ENCODE results near the gene SMG7. TPM values are rescaled to one million over a fixed set of nuclear protein-coding genes. Genes with fewer than 3 reads are reported as not detected.

SMG7 gene
- total and polyA plus RNA-seq, 2 of the 4 experiments (the other 2 are of a cell fraction), result 18.1 to 22.6 TPM

DNA sequence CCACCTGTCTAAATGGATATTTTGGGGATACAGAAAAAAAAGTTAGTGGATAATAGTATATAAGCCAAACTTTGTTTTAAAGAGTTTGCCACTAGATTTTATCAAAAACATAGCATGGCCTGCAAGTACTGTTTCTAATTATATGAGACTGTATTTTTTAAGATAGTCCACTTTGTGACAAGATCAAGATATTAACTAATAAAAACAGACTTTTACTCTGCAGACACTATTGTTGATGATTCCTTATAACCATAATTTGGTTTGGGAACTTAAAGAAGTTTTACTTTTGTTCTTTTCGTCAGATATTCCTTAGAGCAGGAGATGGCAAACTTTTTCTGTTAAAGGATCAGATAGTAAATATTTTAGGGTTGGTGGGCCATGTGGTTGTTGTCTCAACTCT, 36.4 kb downstream of the SMG7 start:
- in situ Hi-C loops (cut with MboI; ENCODE audit: low sequenced_read_pairs) (no loop called here), dilution Hi-C loops (cut with HindIII; ENCODE audit: low sequenced_read_pairs, unreplicated experiment) (no loop called here), intact Hi-C loops (cut with micrococcal nuclease) (no loop called here)
- no peak overlapping the region for H3K4ac ChIP-seq (ENCODE audit: low read depth, low read length)
- H3K18ac ChIP-seq (ENCODE audit: low read depth, low read length), result no peak overlapping the region
- no peak overlapping the region for H2BK120ac ChIP-seq (ENCODE audit: low read depth, low read length)
- H3K23ac ChIP-seq (ENCODE audit: low read depth, low read length), result no peak overlapping the region
- no peaks in the 10 kb centered on the region for H3K9me1 ChIP-seq (ENCODE audit: insufficient read depth, low read length)
- no peaks in the 10 kb centered on the region for H3K9me3 ChIP-seq (ENCODE audit: control insufficient read depth, insufficient read depth, low read length)
- no peak overlapping the region for H4K91ac ChIP-seq (ENCODE audit: insufficient read depth, low read depth, low read length)
- no peak overlapping the region for H3K4me2 ChIP-seq (ENCODE audit: low read depth, low read length)
- H2AK5ac ChIP-seq (ENCODE audit: low read depth, low read length), result no peak overlapping the region
- H2AFZ ChIP-seq (replicated peaks; ENCODE audit: low read length, poor library complexity), result no peak overlapping the region
- TF ChIP-seq MAZ (IDR thresholded peaks at IDR 0.05; ENCODE audit: borderline replicate concordance, low read depth, low read length) (no peak), RCOR1 (IDR thresholded peaks at IDR 0.05; ENCODE audit: insufficient replicate concordance, low read length) (no peak), BHLHE40 (IDR thresholded peaks at IDR 0.05; ENCODE audit: low read depth, low read length) (no peak), NFE2L2 (IDR thresholded peaks at IDR 0.05; ENCODE audit: low read depth, low read length) (no peak), MAFK (IDR thresholded peaks at IDR 0.05; ENCODE audit: low read depth, low read length) (no peak)
- no peak overlapping the region for H3K27ac ChIP-seq (ENCODE audit: insufficient read depth, low read length)
- H3K27me3 ChIP-seq (ENCODE audit: control insufficient read depth, insufficient read depth, low read length), result no peaks in the 10 kb centered on the region
- CTCF ChIA-PET, result no interaction called here
- H4K5ac ChIP-seq (ENCODE audit: low read depth, low read length), result no peak overlapping the region
- ATAC-seq (ENCODE audit: low read depth) (no peak), DNase-seq (no peak)
- H2AK9ac ChIP-seq (replicated peaks; ENCODE audit: low read depth, low read length, poor library complexity), result no peak overlapping the region
- no peak overlapping the region for H3K9ac ChIP-seq (ENCODE audit: low read depth, low read length)
- WGBS, 2 experiments (ENCODE audit: extremely low coverage in 2 of 2, insufficient read length in 1 of 2), result no CpG with 5 or more reads among the region's 1 CpG
- no peak overlapping the region for H2BK15ac ChIP-seq (ENCODE audit: low read depth, low read length)
- H3K4me1 ChIP-seq (ENCODE audit: control insufficient read depth, insufficient read depth, low read length), result no peaks in the 10 kb centered on the region; the same call in 1 of the 2 replicates
- POLR2A ChIA-PET (ENCODE audit: unreplicated experiment), result no interaction called here
- H3K14ac ChIP-seq (replicated peaks; ENCODE audit: low read depth, low read length), result no peak overlapping the region
- no peak overlapping the region for H3K4me3 ChIP-seq (ENCODE audit: insufficient read depth, low read depth, low read length)
- H3K79me1 ChIP-seq (ENCODE audit: low read depth in 1 of 2, low read length in 2 of 2), result peaks cover 31 to 48% of the 10 kb centered on the region in 2 experiments
- H3K56ac ChIP-seq (ENCODE audit: extremely low read depth, insufficient read depth, low read length), result no peak overlapping the region
- H2BK5ac ChIP-seq (ENCODE audit: low read depth, low read length, poor library complexity, severe bottlenecking), result no peak overlapping the region
- no peak overlapping the region for H2BK20ac ChIP-seq (ENCODE audit: low read depth, low read length)
- H4K8ac ChIP-seq (ENCODE audit: low read depth in 2 of 2, low read length in 2 of 2), result no peak overlapping the region
- BruUV-seq (replicated peaks), result no TSS peak
- peaks cover 3% of the 10 kb centered on the region; the same call in 1 of the 2 replicates for H4K20me1 ChIP-seq (ENCODE audit: insufficient read depth, low read length)
- no peaks in the 10 kb centered on the region for H3K36me3 ChIP-seq (ENCODE audit: control insufficient read depth, insufficient read depth, low read length)

Measured in IMR-90 (cell line).